HEK293T (cell line): ENCODE measurements around the gene NRM.

Experiments used
- ARNT ChIP-seq: fragments of 450-650 bp; IDR thresholded peaks from 2 replicates; pipeline ENCODE4 v1.6.1; 2017; ENCODE audit warnings: mild to moderate bottlenecking
- BHLHE40 ChIP-seq: fragments of 450-650 bp; IDR thresholded peaks from 2 replicates; pipeline ENCODE4 v1.6.1; 2016; ENCODE audit warnings: mild to moderate bottlenecking, moderate library complexity, borderline replicate concordance
- FOXK2 ChIP-seq: fragments of 450-650 bp; IDR thresholded peaks from 2 replicates; pipeline ENCODE4 v1.6.1; 2016; ENCODE audit warnings: mild to moderate bottlenecking
- FOXM1 ChIP-seq: fragments of 450-650 bp; IDR thresholded peaks from 2 replicates; pipeline ENCODE4 v1.6.1; 2017; ENCODE audit warnings: mild to moderate bottlenecking, borderline replicate concordance
- HDGF ChIP-seq: fragments of 450-650 bp; IDR thresholded peaks from 2 replicates; pipeline ENCODE4 v1.6.1; 2017; ENCODE audit warnings: antibody characterized with exemption, borderline replicate concordance
- LEF1 ChIP-seq: fragments of 450-650 bp; IDR thresholded peaks from 2 replicates; pipeline ENCODE4 v1.6.1; 2017; ENCODE audit warnings: mild to moderate bottlenecking, borderline replicate concordance
- NFRKB ChIP-seq: fragments of 450-650 bp; IDR thresholded peaks from 2 replicates; pipeline ENCODE4 v1.6.1; 2016; ENCODE audit warnings: mild to moderate bottlenecking, moderate library complexity
- PKNOX1 ChIP-seq: fragments of 450-650 bp; IDR thresholded peaks from 2 replicates; pipeline ENCODE4 v1.6.1; 2016
- SP1 ChIP-seq: fragments of 450-650 bp; IDR thresholded peaks from 2 replicates; pipeline ENCODE4 v1.6.1; 2017
- SUZ12 ChIP-seq: fragments of 450-650 bp; IDR thresholded peaks from 2 replicates; pipeline ENCODE4 v1.6.1; 2016; ENCODE audit warnings: mild to moderate bottlenecking
- TARDBP ChIP-seq: fragments of 450-650 bp; IDR thresholded peaks from 2 replicates; pipeline ENCODE4 v1.6.1; 2016
- ZNF384 ChIP-seq: fragments of 450-650 bp; IDR thresholded peaks from 2 replicates; pipeline ENCODE4 v1.6.1; 2016

GRCh38 chr6:30717129-30717844 is 26.5 kb upstream of the NRM start, which contains the start of gene MDC1:
- TF ChIP-seq FOXM1 (peak; percentile 35; the same call in 1 of the 2 replicates), LEF1 (no peak), TARDBP (peak; percentile 86), HDGF (no peak; the same call in 1 of the 2 replicates), FOXK2 (no peak), SP1 (no peak), BHLHE40 (no peak), ZNF384 (no peak), SUZ12 (no peak), PKNOX1 (peak; percentile 99), ARNT (no peak), NFRKB (peak; percentile 91)
